ENCODE results near the gene STN1.

DNA sequence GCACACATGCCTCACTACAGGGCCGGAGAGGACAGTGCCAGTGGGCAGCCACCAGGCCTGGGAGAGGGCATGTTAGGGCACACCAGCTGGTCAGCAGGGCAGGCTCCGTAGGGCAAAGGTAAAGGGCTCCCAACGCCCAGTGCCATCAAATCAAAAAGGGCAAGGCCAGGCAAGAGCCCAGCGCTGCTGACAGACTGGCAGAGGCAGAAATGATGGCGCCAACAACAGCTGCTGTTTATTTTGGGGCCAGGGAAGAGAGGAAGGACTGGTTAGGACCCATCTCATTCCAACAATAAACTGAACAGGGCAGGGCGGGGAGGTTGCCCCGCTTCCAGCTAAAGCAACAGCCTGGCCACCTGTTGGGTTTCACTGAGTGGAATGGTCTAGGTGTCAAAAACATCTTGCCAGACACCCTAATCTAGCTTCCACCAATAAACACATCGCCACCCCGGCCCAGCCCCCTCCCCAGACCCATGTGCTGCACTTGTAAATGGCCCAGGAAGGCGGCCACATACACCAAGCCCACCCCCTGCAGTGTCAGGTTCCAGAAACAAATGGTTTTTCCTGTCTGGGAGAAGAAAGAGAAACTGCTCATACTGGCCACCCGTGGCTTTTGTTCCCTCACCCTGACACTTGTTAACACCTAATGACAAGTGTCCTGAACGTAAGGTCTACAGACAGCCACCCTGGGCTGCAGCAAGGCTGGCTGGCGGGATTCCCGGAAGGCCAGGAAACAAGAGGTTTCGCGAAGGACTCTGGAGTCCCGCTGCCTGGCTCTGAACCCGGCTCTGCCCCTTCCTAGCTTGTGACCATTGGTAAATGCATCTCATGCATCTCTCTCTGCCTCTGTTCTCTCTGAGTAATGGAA lies 77.9 kb downstream of the STN1 start:
- TF ChIP-seq GATA3 (IDR thresholded peaks at IDR 0.05; ENCODE audit: low read depth, low read length) (no peak), GATA2 (IDR thresholded peaks at IDR 0.05; ENCODE audit: low read depth, low read length) (no peak)

All from SH-SY5Y (cell line).